ENCODE data around the gene DCAF6. TPM values are rescaled to one million over a fixed set of nuclear protein-coding genes. Genes with fewer than 3 reads are reported as not detected.

Gene DCAF6
- total and polyA plus RNA-seq, 7 donors = 71.0 to 396 (median 316) TPM

GRCh38 chr1:167905182-167905581 is 31.3 kb upstream of the DCAF6 start:
- H3K27ac ChIP-seq = no peak overlapping the region
- H3K4me1 ChIP-seq = no peaks in the 10 kb centered on the region
- intact Hi-C loops (cut with DNase I) = no loop called here
- H3K4me3 ChIP-seq = no peak overlapping the region
- no peak for TF ChIP-seq CTCF (IDR thresholded peaks at IDR 0.05)
- ATAC-seq (peak in 1 of 4 donors; percentile 35), DNase-seq (no peak)
- no peaks in the 10 kb centered on the region for H3K27me3 ChIP-seq (ENCODE audit: insufficient read depth in 3 of 3, low read length in 2 of 3)
- H3K9me3 ChIP-seq = no peaks in the 10 kb centered on the region
- H3K36me3 ChIP-seq (ENCODE audit: insufficient read depth in 1 of 2, low read depth in 1 of 2) = no peaks in the 10 kb centered on the region
- 43 to 50% (median 48%) methylated on average over 3 of the region's 3 CpGs for WGBS, 3 donors

GRCh38 chr1:167905671-167906070 is 30.8 kb upstream of the DCAF6 start:
- Histone ChIP-seq H3K4me3 (no peak overlapping the region), H3K9me3 (no peaks in the 10 kb centered on the region), H3K36me3 (ENCODE audit: insufficient read depth in 1 of 2, low read depth in 1 of 2) (no peaks in the 10 kb centered on the region), H3K27ac (no peak overlapping the region), H3K27me3 (ENCODE audit: insufficient read depth in 3 of 3, low read length in 2 of 3) (no peaks in the 10 kb centered on the region), H3K4me1 (no peaks in the 10 kb centered on the region)
- ATAC-seq (no peak), DNase-seq (no peak)
- no peak for TF ChIP-seq CTCF (IDR thresholded peaks at IDR 0.05)
- intact Hi-C loops (cut with DNase I) = no loop called here

GRCh38 chr1:167909691-167910180 is 26.7 kb upstream of the DCAF6 start:
- ATAC-seq = no peak
- 84 to 89% (median 88%) methylated on average over 6 of the region's 6 CpGs for WGBS, 3 donors
- Histone ChIP-seq H3K4me3 (no peak overlapping the region), H3K27ac (no peak overlapping the region), H3K27me3 (ENCODE audit: insufficient read depth in 3 of 3, low read length in 2 of 3) (no peaks in the 10 kb centered on the region), H3K9me3 (no peaks in the 10 kb centered on the region), H3K36me3 (ENCODE audit: insufficient read depth in 1 of 2, low read depth in 1 of 2) (peaks cover 0 to 6% of the 10 kb centered on the region in 2 donors), H3K4me1 (no peaks in the 10 kb centered on the region)
- TF ChIP-seq CTCF (IDR thresholded peaks at IDR 0.05) = no peak
- DNase-seq = no peak
- intact Hi-C loops (cut with DNase I) = no loop called here

- no peak overlapping the region for H3K4me3 ChIP-seq
- DNase-seq (no peak), ATAC-seq (peak; percentile 19 to 68 (median 50))
- 65 to 67% (median 66%) methylated on average over 2 of the region's 2 CpGs for WGBS, 3 donors
- H3K27me3 ChIP-seq (ENCODE audit: insufficient read depth in 3 of 3, low read length in 2 of 3) = no peaks in the 10 kb centered on the region
- H3K36me3 ChIP-seq (ENCODE audit: insufficient read depth in 1 of 2, low read depth in 1 of 2) = peaks cover 0 to 9% of the 10 kb centered on the region in 2 donors
- H3K27ac ChIP-seq = no peak overlapping the region
- no peaks in the 10 kb centered on the region for H3K9me3 ChIP-seq
- H3K4me1 ChIP-seq = no peaks in the 10 kb centered on the region
- no peak for TF ChIP-seq CTCF (IDR thresholded peaks at IDR 0.05)
- intact Hi-C loops (cut with DNase I) = no loop called here
These were observed 26.0 kb upstream of the DCAF6 start for GRCh38 chr1:167910530-167910929.

GRCh38 chr1:167911413-167911812 is 25.1 kb upstream of the DCAF6 start:
- H3K4me3 ChIP-seq = no peak overlapping the region
- H3K4me1 ChIP-seq = no peaks in the 10 kb centered on the region
- DNase-seq = no peak
- no peak overlapping the region for H3K27ac ChIP-seq
- intact Hi-C loops (cut with DNase I) = no loop called here
- 47 to 59% (median 56%) methylated on average over 8 of the region's 8 CpGs for WGBS, 3 donors
- no peaks in the 10 kb centered on the region for H3K27me3 ChIP-seq (ENCODE audit: insufficient read depth in 3 of 3, low read length in 2 of 3)
- no peaks in the 10 kb centered on the region for H3K9me3 ChIP-seq
- TF ChIP-seq CTCF (IDR thresholded peaks at IDR 0.05) = no peak
- ATAC-seq = no peak
- H3K36me3 ChIP-seq (ENCODE audit: insufficient read depth in 1 of 2, low read depth in 1 of 2) = peaks cover 0 to 18% of the 10 kb centered on the region in 2 donors

Data from psoas muscle (tissue), 8 donors.